IMR-90 (cell line): Measurements from ENCODE around the gene LAMP5. TPM values are rescaled to one million over a fixed set of nuclear protein-coding genes. Genes with fewer than 3 reads are reported as not detected.

Experiments used
- ATAC-seq: fragments of 200-7000 bp; cut with Tn5 transposase; 2 replicates; pipeline ENCODE4 v1.9.1; 2020; ENCODE audit warnings: low read depth, mild to moderate bottlenecking, moderate library complexity
- BruUV-seq: library from RNA; stranded (reverse); fragments of 400-500 nt; replicated peaks from 2 replicates; lab custom pipeline; 2021; lab: Mats Ljungman, UMichigan
- CTCF ChIA-PET: fragments of 300-600 bp; formaldehyde crosslinking; extraction: SDS; loops from one replicate; lab custom pipeline; 2021; ENCODE audit warnings: antibody characterized with exemption; lab: Yijun Ruan, JAX
- POLR2A ChIA-PET: fragments of 300-600 bp; sonication (Branson Sonifier 250); formaldehyde crosslinking; loops from one replicate; lab custom pipeline; 2022; ENCODE audit warnings: antibody characterized with exemption; ENCODE audit not compliant: unreplicated experiment; lab: Charles Lee
- DNase-seq: peaks from one replicate; pipeline ENCODE4 v3.0.0; 2013
- H2AFZ ChIP-seq: replicated peaks from 2 replicates; pipeline ENCODE3; 2013; ENCODE audit warnings: low read length, mild to moderate bottlenecking; ENCODE audit not compliant: poor library complexity
- H2AK5ac ChIP-seq: 2 replicates; pipeline ENCODE4 v1.6.1; 2013; ENCODE audit warnings: low read depth, low read length, inconsistent platforms
- H2AK9ac ChIP-seq: replicated peaks from 2 replicates; pipeline ENCODE3; 2013; ENCODE audit warnings: mild to moderate bottlenecking, low read depth, low read length, moderate library complexity; ENCODE audit not compliant: poor library complexity
- H2BK120ac ChIP-seq: 2 replicates; pipeline ENCODE4 v1.6.1; 2013; ENCODE audit warnings: low read depth, low read length, inconsistent platforms
- H2BK15ac ChIP-seq: 3 replicates; pipeline ENCODE4 v1.6.1; 2013; ENCODE audit warnings: low read depth, low read length, inconsistent platforms
- H2BK20ac ChIP-seq: 2 replicates; pipeline ENCODE4 v1.6.1; 2013; ENCODE audit warnings: low read depth, mild to moderate bottlenecking, inconsistent platforms, low read length, moderate library complexity
- H2BK5ac ChIP-seq: 2 replicates; pipeline ENCODE4 v1.6.1; 2013; ENCODE audit warnings: mild to moderate bottlenecking, low read depth, low read length, inconsistent platforms; ENCODE audit not compliant: poor library complexity, severe bottlenecking
- H3K14ac ChIP-seq: replicated peaks from 2 replicates; pipeline ENCODE4 v1.6.1; 2013; ENCODE audit warnings: low read depth, low read length, inconsistent platforms
- H3K18ac ChIP-seq: 2 replicates; pipeline ENCODE4 v1.6.1; 2013; ENCODE audit warnings: low read depth, low read length, control low read depth
- H3K23ac ChIP-seq: 2 replicates; pipeline ENCODE4 v1.6.1; 2013; ENCODE audit warnings: low read depth, low read length, inconsistent platforms
- H3K27ac ChIP-seq: 2 replicates; pipeline ENCODE4 v1.5.1; 2013; ENCODE audit warnings: mild to moderate bottlenecking, control low read depth, low read length; ENCODE audit not compliant: insufficient read depth
- H3K27me3 ChIP-seq: 2 replicates; pipeline ENCODE4 v1.6.1; 2013; ENCODE audit warnings: low read length; ENCODE audit not compliant: control insufficient read depth, insufficient read depth
- H3K36me3 ChIP-seq: 2 replicates; pipeline ENCODE4 v1.6.1; 2013; ENCODE audit warnings: low read length, mixed read lengths; ENCODE audit not compliant: control insufficient read depth, insufficient read depth
- H3K4ac ChIP-seq: 2 replicates; pipeline ENCODE4 v1.6.1; 2013; ENCODE audit warnings: low read depth, low read length, inconsistent platforms
- H3K4me1 ChIP-seq: 2 replicates; pipeline ENCODE4 v1.6.1; 2013; ENCODE audit warnings: low read length, mixed read lengths; ENCODE audit not compliant: control insufficient read depth, insufficient read depth
- H3K4me2 ChIP-seq: 2 replicates; pipeline ENCODE4 v1.6.1; 2013; ENCODE audit warnings: low read depth, mild to moderate bottlenecking, control low read depth, low read length, moderate library complexity
- H3K4me3 ChIP-seq: 2 replicates; pipeline ENCODE4 v1.5.1; 2013; ENCODE audit warnings: low read depth, mild to moderate bottlenecking, control low read depth, low read length, moderate library complexity; ENCODE audit not compliant: insufficient read depth
- H3K56ac ChIP-seq: 2 replicates; pipeline ENCODE4 v1.6.1; 2013; ENCODE audit warnings: low read length, inconsistent platforms; ENCODE audit not compliant: insufficient read depth; ENCODE audit errors: extremely low read depth
- H3K79me1 ChIP-seq, 2 experiments: 2 replicates each; pipeline ENCODE4 v1.6.1; 2013; ENCODE audit warnings: low read length in 2 of 2, inconsistent platforms in 1 of 2, low read depth in 1 of 2
- H3K9ac ChIP-seq: 2 replicates; pipeline ENCODE4 v1.6.1; 2013; ENCODE audit warnings: low read depth, low read length, control low read depth
- H3K9me1 ChIP-seq: 2 replicates; pipeline ENCODE4 v1.6.1; 2013; ENCODE audit warnings: low read length, inconsistent platforms; ENCODE audit not compliant: insufficient read depth
- H3K9me3 ChIP-seq: 2 replicates; pipeline ENCODE4 v1.6.1; 2013; ENCODE audit warnings: low read length; ENCODE audit not compliant: control insufficient read depth, insufficient read depth
- H4K20me1 ChIP-seq: 2 replicates; pipeline ENCODE4 v1.6.1; 2013; ENCODE audit warnings: low read length, inconsistent platforms; ENCODE audit not compliant: insufficient read depth
- H4K5ac ChIP-seq: 2 replicates; pipeline ENCODE4 v1.6.1; 2013; ENCODE audit warnings: mild to moderate bottlenecking, low read depth, low read length, control low read depth
- H4K8ac ChIP-seq, 2 experiments: 2 replicates each; pipeline ENCODE4 v1.6.1; 2013; ENCODE audit warnings: low read depth in 2 of 2, low read length in 2 of 2, control low read depth in 1 of 2, inconsistent platforms in 1 of 2
- H4K91ac ChIP-seq: 2 replicates; pipeline ENCODE4 v1.6.1; 2013; ENCODE audit warnings: low read depth, low read length, inconsistent platforms; ENCODE audit not compliant: insufficient read depth
- CHD1 ChIP-seq: IDR thresholded peaks from 2 replicates; pipeline ENCODE4 v1.6.1; 2012; ENCODE audit warnings: low read depth, low read length, improper control_type of control experiment
- MXI1 ChIP-seq: IDR thresholded peaks from 2 replicates; pipeline ENCODE4 v1.6.1; 2012; ENCODE audit warnings: low read depth, mild to moderate bottlenecking, low read length, moderate library complexity, borderline replicate concordance
- NFE2L2 ChIP-seq: fragments of 150-350 bp; IDR thresholded peaks from 2 replicates; pipeline ENCODE4 v1.6.1; 2016; ENCODE audit warnings: low read depth, mild to moderate bottlenecking, low read length
- POLR2A ChIP-seq: IDR thresholded peaks from 2 replicates; pipeline ENCODE4 v1.6.1; 2012; ENCODE audit warnings: mild to moderate bottlenecking, low read depth, low read length
- RAD21 ChIP-seq: IDR thresholded peaks from 2 replicates; pipeline ENCODE4 v1.6.1; 2012; ENCODE audit warnings: low read length, improper control_type of control experiment
- RCOR1 ChIP-seq: IDR thresholded peaks from 2 replicates; pipeline ENCODE4 v1.6.1; 2012; ENCODE audit warnings: mild to moderate bottlenecking, low read length, improper control_type of control experiment; ENCODE audit not compliant: insufficient replicate concordance
- WGBS, 2 experiments: methylation state at CpG; one replicate each; pipeline versions ENCODE4 v1.1.5 to v1.1.7; 2013; ENCODE audit warnings: missing lambda C conversion rate in 2 of 2; ENCODE audit not compliant: insufficient read length in 1 of 2; ENCODE audit errors: extremely low coverage in 2 of 2; 5-methylcytosine and 5-hydroxymethylcytosine counted together
- dilution Hi-C: fragments of 300-500 bp; cut with HindIII; formaldehyde crosslinking; loops from one replicate; pipeline ENCODE4 v1.14.3; 2018; ENCODE audit warnings: low sequenced_read_pairs; ENCODE audit not compliant: unreplicated experiment
- in situ Hi-C: fragments of 300-500 bp; cut with MboI; formaldehyde crosslinking; loops from 3 replicates; pipeline ENCODE4 v1.14.3; 2019; ENCODE audit warnings: low sequenced_read_pairs, inconsistent platforms, mixed read lengths
- intact Hi-C: fragments of 100-400 bp; cut with micrococcal nuclease; formaldehyde crosslinking; loops from 2 replicates; pipeline ENCODE4 v1.10.0; 2022
- polyA plus RNA-seq, 3 experiments: library from polyadenylated mRNA; depleted of rRNA; stranded (reverse); fragments of >200 nt; gene quantifications; 2 replicates each; pipeline ENCODE4 v1.2.3, GENCODE V29; 2012; ENCODE audit warnings: low replicate concordance in 1 of 3
- total RNA-seq: library from RNA; depleted of rRNA; stranded (reverse); fragments of >200 nt; gene quantifications from 2 replicates; pipeline ENCODE4 v1.2.3, GENCODE V29; 2012
- TF ChIP-seq, protein P1 (sequence below): conservative IDR thresholded peaks from 2 replicates; pipeline ENCODE4 v1.5.1; 2012; ENCODE audit warnings: mild to moderate bottlenecking, low read depth, low read length, improper control_type of control experiment
- TF ChIP-seq, protein P2 (sequence below): fragments of 150-350 bp; IDR thresholded peaks from 2 replicates; pipeline ENCODE4 v1.6.1; 2016; ENCODE audit warnings: low read depth, mild to moderate bottlenecking, low read length, moderate library complexity, borderline replicate concordance
- TF ChIP-seq, protein P3 (sequence below): fragments of 150-350 bp; IDR thresholded peaks from 2 replicates; pipeline ENCODE4 v1.6.1; 2017; ENCODE audit warnings: mild to moderate bottlenecking, antibody characterized with exemption, low read length, low read depth

The LAMP5 gene
- total and polyA plus RNA-seq, 2 of the 4 experiments (the other 2 are of a cell fraction), result not detected

DNA sequence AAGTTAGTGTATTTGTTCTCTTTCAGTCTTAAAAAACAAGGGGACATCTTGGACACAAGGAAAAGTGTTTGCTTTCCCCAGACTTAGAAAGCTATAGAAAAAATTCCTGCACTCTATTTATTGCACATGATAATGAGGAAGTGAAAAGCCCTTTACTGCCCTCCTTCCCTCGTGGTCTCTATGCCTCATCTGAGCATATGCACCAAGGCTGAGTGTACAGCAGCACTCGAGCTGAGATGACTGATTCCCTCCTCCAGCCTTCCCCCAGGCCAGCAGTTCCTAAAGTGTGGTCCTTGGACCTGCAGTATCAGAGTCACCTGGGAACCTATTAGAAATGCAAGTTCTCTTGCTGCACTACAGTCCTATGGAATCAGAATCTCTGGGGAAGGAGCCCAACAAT lies 14.3 kb upstream of the LAMP5 start:
- no peaks in the 10 kb centered on the region for H3K36me3 ChIP-seq
- peaks cover 13% of the 10 kb centered on the region for H3K27me3 ChIP-seq
- no peak overlapping the region for H2BK20ac ChIP-seq
- intact Hi-C loops, result no loop called here
- no peaks in the 10 kb centered on the region for H3K79me1 ChIP-seq
- ChIA-PET POLR2A (no interaction called here), CTCF (no interaction called here)
- no peak overlapping the region for H3K14ac ChIP-seq
- H3K56ac ChIP-seq, result no peak overlapping the region
- no peak overlapping the region for H3K9ac ChIP-seq
- in situ Hi-C loops, result no loop called here
- no peak overlapping the region for H2AK9ac ChIP-seq
- H3K18ac ChIP-seq, result no peak overlapping the region
- no peak overlapping the region for H3K27ac ChIP-seq
- peak; percentile 16 for DNase-seq
- H2BK120ac ChIP-seq, result no peak overlapping the region
- no peak overlapping the region for H3K4ac ChIP-seq
- no peaks in the 10 kb centered on the region for H3K9me3 ChIP-seq
- no peaks in the 10 kb centered on the region for H4K20me1 ChIP-seq
- H3K23ac ChIP-seq, result no peak overlapping the region
- no peak overlapping the region for H2BK5ac ChIP-seq
- no peaks in the 10 kb centered on the region for H3K9me1 ChIP-seq
- no peak overlapping the region for H3K4me3 ChIP-seq
- no peak overlapping the region for H3K4me2 ChIP-seq
- H4K8ac ChIP-seq, result no peak overlapping the region
- dilution Hi-C loops, result no loop called here
- ATAC-seq, result no peak
- no peaks in the 10 kb centered on the region for H3K4me1 ChIP-seq
- BruUV-seq, result no TSS peak
- H2BK15ac ChIP-seq, result no peak overlapping the region
- no peak overlapping the region for H4K5ac ChIP-seq
- no peak overlapping the region for H4K91ac ChIP-seq
- no CpG with 5 or more reads among the region's 2 CpGs for WGBS, 2 experiments
- H2AK5ac ChIP-seq, result no peak overlapping the region
- no peak overlapping the region for H2AFZ ChIP-seq
- no peak for TF ChIP-seq POLR2A
- no peak for TF ChIP-seq CHD1
- TF ChIP-seq, protein P1, sequence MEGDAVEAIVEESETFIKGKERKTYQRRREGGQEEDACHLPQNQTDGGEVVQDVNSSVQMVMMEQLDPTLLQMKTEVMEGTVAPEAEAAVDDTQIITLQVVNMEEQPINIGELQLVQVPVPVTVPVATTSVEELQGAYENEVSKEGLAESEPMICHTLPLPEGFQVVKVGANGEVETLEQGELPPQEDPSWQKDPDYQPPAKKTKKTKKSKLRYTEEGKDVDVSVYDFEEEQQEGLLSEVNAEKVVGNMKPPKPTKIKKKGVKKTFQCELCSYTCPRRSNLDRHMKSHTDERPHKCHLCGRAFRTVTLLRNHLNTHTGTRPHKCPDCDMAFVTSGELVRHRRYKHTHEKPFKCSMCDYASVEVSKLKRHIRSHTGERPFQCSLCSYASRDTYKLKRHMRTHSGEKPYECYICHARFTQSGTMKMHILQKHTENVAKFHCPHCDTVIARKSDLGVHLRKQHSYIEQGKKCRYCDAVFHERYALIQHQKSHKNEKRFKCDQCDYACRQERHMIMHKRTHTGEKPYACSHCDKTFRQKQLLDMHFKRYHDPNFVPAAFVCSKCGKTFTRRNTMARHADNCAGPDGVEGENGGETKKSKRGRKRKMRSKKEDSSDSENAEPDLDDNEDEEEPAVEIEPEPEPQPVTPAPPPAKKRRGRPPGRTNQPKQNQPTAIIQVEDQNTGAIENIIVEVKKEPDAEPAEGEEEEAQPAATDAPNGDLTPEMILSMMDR, result no peak
- no peak for TF ChIP-seq RCOR1
- no peak for TF ChIP-seq NFE2L2
- no peak for TF ChIP-seq MXI1
- TF ChIP-seq, protein P2, sequence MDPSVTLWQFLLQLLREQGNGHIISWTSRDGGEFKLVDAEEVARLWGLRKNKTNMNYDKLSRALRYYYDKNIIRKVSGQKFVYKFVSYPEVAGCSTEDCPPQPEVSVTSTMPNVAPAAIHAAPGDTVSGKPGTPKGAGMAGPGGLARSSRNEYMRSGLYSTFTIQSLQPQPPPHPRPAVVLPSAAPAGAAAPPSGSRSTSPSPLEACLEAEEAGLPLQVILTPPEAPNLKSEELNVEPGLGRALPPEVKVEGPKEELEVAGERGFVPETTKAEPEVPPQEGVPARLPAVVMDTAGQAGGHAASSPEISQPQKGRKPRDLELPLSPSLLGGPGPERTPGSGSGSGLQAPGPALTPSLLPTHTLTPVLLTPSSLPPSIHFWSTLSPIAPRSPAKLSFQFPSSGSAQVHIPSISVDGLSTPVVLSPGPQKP, result no peak
- no peak for TF ChIP-seq RAD21
- TF ChIP-seq, protein P3, sequence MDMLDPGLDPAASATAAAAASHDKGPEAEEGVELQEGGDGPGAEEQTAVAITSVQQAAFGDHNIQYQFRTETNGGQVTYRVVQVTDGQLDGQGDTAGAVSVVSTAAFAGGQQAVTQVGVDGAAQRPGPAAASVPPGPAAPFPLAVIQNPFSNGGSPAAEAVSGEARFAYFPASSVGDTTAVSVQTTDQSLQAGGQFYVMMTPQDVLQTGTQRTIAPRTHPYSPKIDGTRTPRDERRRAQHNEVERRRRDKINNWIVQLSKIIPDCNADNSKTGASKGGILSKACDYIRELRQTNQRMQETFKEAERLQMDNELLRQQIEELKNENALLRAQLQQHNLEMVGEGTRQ, result no peak
